HuH-7 (cell line): ENCODE results near the gene PCDHA12.
"Not testable (repeated sequence)": the region's sequence is repeated elsewhere in the genome, so short reads cannot be mapped to it uniquely, and the experiment has no call there.

Experiments
- DNase-seq: peaks from one replicate; pipeline ENCODE4 v3.0.0; 2011; ENCODE audit warnings: low spot score

PCDHA12 gene

GRCh38 chr5:140862441-140863295 lies 12.4 kb upstream of the PCDHA12 start:
- no peak for DNase-seq

- DNase-seq = peak; percentile 83
Measured at GRCh38 chr5:140868721-140869554, 6.2 kb upstream of the PCDHA12 start, which contains the start of gene PCDHA11. TSS of gene PCDHA11 (plus strand) at chr5:140868957. CDS start at chr5:140869104, 147 bp downstream.

DNA sequence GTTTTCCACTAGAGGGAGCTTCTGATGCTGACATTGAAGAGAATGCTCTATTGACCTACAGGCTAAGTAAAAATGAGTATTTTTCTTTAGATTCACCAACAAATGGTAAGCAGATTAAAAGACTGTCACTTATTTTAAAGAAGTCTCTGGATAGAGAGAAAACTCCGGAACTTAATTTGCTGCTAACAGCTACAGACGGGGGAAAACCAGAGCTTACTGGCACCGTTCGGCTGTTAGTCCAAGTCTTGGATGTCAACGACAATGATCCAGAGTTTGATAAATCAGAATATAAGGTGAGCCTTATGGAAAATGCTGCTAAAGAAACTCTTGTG lies 5.6 kb upstream of the PCDHA12 start:
- no peak for DNase-seq

- DNase-seq = no peak
Measured at GRCh38 chr5:140870221-140871201, 4.6 kb upstream of the PCDHA12 start.

GRCh38 chr5:140876541-140877261 lies 1.6 kb downstream of the PCDHA12 start:
- DNase-seq = not testable (repeated sequence)

GRCh38 chr5:140877262-140877581 lies 2.1 kb downstream of the PCDHA12 start:
- DNase-seq = no peak

- no peak for DNase-seq
Measured at GRCh38 chr5:140881889-140882590, 6.9 kb downstream of the PCDHA12 start, which contains the start of gene PCDHA13. TSS of gene PCDHA13 (plus strand) at chr5:140882124. CDS start at chr5:140882269, 145 bp downstream.

DNA sequence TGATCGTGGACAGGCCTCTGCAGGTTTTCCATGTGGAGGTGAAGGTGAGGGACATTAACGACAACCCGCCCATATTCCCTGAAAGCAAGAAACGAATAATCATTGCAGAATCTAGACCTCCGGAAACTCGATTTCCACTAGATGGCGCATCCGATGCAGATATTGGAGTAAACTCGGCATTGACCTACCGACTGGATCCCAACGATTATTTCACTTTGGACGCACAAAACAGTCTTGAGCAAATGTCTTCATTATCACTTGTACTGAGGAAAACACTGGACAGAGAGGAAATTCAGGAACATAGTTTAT lies 7.4 kb downstream of the PCDHA12 start:
- DNase-seq = peak; percentile 30

DNA sequence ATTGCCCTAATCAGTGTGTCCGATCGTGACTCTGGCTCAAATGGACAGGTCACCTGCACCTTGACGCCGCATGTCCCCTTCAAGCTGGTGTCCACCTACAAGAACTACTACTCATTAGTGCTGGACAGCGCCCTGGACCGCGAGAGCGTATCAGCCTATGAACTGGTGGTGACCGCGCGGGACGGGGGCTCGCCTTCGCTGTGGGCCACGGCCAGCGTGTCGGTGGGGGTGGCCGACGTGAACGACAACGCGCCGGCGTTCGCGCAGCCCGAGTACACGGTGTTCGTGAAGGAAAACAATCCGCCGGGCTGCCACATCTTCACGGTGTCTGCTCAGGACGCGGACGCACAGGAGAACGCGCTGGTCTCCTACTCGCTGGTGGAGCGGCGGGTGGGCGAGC lies 8.3 kb downstream of the PCDHA12 start:
- no peak for DNase-seq

GRCh38 chr5:140883927-140884697 lies 9.0 kb downstream of the PCDHA12 start:
- no peak for DNase-seq

DNA sequence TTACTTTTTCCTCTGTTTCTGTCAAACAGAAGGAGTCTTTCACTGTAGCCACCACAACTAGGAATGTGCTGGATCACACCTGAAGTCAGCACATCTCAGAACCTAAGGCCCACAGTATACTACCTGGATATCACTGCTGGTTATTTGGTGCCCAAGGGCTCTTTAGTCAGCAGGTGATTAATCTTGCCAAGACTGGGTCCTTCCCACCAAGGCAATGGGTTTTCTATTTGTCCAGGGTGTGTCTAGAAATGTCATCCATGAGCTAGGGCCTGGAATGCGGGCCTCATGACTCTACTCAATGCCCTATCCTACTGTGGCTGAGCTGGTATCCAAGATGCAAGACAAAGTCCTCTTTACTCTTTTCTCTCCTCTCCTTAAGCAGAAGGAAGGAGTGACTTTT lies 41.2 kb downstream of the PCDHA12 start:
- no peak for DNase-seq

DNA sequence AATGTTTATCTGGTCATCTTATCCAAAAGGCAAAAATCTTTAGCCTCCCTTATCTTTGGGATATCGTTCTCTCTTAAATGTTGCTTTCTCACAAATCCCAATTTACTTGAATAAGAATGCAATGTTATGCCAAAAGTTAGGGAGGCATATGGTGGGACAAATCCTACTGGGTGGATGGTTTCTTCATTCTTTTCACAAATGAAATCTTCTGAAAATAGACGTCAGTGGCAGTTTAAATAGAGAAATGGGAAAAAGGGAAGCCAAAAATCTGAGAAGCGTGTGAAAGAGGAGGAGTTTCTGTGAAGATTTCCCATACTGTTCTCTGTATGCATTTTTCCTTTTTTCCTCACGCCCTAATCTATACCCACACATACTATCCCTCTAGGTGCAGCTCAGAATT lies 48.5 kb downstream of the PCDHA12 start:
- DNase-seq = no peak

DNA sequence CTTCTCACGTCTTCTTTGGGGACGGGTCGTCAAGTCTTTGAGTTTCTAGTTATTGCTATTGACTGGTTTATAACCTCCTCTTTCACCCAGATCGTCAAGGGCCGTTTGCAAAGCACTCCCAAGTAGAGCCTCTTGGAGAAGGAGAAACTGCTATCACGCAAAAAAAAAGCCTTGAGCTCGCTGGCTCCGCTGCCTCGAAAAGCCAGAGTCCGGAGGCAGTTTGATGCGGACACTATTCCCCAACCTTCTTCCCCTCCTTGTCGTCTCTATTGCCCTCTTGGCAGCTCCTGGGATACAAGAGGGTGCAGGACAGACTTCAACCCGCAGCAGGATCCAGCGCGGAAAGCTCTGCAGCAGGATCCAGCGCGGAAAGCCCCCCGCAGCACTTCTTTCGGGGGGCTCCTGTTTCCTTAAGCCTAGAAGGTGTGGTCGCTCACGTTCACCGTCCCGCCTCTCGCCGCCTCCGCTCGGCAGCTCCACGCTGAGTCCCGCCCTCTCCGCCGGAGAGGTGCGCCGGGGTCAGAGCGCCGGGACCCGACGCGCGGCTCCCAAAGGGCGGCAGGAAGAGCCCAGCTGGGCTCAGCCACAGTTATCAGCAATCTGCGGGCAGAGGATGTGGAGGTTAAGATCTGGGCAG lies 50.8 kb downstream of the PCDHA12 start, which contains the start of gene PCDHAC1:
PCDHAC1 (plus strand) TSS at position 494 of the 637 bp plus-strand sequence. CDS start 594 bp downstream, outside the sequence.
- peak; percentile 48 for DNase-seq

- peak; percentile 72 for DNase-seq
Measured at GRCh38 chr5:140926443-140927227, 51.5 kb downstream of the PCDHA12 start.

DNA sequence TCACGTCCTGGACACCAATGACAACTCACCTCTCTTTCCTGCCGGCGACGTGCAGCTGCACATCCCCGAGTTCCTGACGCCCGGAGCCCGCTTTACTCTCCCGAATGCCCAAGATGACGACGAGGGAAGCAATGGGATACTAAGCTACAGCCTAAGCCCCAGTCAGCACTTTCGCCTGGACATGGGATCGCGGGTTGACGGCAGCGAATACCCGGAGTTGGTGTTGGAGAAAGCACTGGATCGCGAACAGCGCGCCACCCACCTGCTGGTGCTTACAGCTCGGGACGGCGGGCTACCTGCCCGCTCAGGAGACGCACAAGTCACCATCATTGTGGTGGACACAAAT lies 52.1 kb downstream of the PCDHA12 start:
- DNase-seq = no peak
